HG03045 (cell line): ENCODE results near the gene RPL32.
"Not testable (repeated sequence)": the region's sequence is repeated elsewhere in the genome, so short reads cannot be mapped to it uniquely, and the experiment has no call there.

ENCODE experiments used
- ATAC-seq: cut with Tn5 transposase; IDR thresholded peaks from one replicate; pipeline ENCODE4 v1.9.1; 2021; ENCODE audit warnings: mild to moderate bottlenecking, moderate library complexity; ENCODE audit not compliant: unreplicated experiment

The RPL32 gene

GRCh38 chr3:12810013-12810780 lies 31.2 kb downstream of the RPL32 start:
- ATAC-seq: peak; percentile 96

- ATAC-seq: no peak
These were observed 31.9 kb downstream of the RPL32 start for GRCh38 chr3:12809435-12809834.

GRCh38 chr3:12809001-12809400 lies 32.4 kb downstream of the RPL32 start:
- ATAC-seq: no peak

GRCh38 chr3:12808587-12808986 lies 32.8 kb downstream of the RPL32 start:
- no peak for ATAC-seq

GRCh38 chr3:12807601-12808359 lies 33.6 kb downstream of the RPL32 start:
- ATAC-seq: no peak

- ATAC-seq: no peak
These were observed 34.3 kb downstream of the RPL32 start for GRCh38 chr3:12807066-12807465.

- no peak for ATAC-seq
These were observed 38.0 kb downstream of the RPL32 start for GRCh38 chr3:12803371-12803770.

- no peak for ATAC-seq
These were observed 41.6 kb downstream of the RPL32 start for GRCh38 chr3:12799525-12800440.

GRCh38 chr3:12798559-12799179 lies 42.7 kb downstream of the RPL32 start:
- no peak for ATAC-seq

- no peak for ATAC-seq
These were observed 43.3 kb downstream of the RPL32 start for GRCh38 chr3:12797892-12798558.

GRCh38 chr3:12797124-12797891 lies 44.1 kb downstream of the RPL32 start:
- no peak for ATAC-seq

- ATAC-seq: no peak
These were observed 44.9 kb downstream of the RPL32 start, which contains the start of gene CAND2 for GRCh38 chr3:12796171-12797123. CAND2 (plus strand) TSS chr3:12796680; CDS start chr3:12796721, 41 bp downstream.

GRCh38 chr3:12793701-12794100 lies 47.7 kb downstream of the RPL32 start:
- ATAC-seq: no peak

GRCh38 chr3:12791430-12791829 lies 49.9 kb downstream of the RPL32 start:
- ATAC-seq: no peak

- ATAC-seq: not testable (repeated sequence)
These were observed 53.2 kb downstream of the RPL32 start for GRCh38 chr3:12787967-12788690.

GRCh38 chr3:12787346-12787745 lies 54.0 kb downstream of the RPL32 start:
- not testable (repeated sequence) for ATAC-seq

- ATAC-seq: no peak
These were observed 56.3 kb downstream of the RPL32 start for GRCh38 chr3:12785096-12785495.
